NCI-H345 treated with DMSO at 0.1 percent for 48 hours (cell line): ENCODE data around the gene NUB1.

Source experiments
- DNase-seq: peaks from one replicate; lab custom pipeline; 2025; ENCODE audit not compliant: unreplicated experiment; lab: John Stamatoyannopoulos, UW

NUB1 gene

DNA sequence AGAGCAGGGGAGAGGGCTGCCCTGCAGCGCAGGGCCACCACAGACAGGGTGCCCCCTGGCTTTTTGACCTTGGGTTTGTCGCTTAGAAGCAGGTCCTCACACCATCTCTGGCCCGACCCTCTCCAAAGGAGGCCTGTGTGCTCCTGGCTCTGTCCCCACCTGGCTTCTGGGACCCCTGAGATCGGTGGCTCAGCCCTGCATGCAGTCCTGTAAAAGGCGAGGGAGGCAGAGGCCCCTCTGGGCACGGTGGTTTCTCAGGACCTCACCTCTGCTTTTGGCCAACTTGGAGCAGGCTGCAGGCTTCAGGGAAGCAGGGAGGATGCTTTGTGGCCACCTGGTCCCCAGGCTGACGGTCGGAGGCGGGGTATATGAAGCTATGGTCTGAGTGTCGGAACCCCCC, 46.8 kb downstream of the NUB1 start:
- DNase-seq, result no peak

DNA sequence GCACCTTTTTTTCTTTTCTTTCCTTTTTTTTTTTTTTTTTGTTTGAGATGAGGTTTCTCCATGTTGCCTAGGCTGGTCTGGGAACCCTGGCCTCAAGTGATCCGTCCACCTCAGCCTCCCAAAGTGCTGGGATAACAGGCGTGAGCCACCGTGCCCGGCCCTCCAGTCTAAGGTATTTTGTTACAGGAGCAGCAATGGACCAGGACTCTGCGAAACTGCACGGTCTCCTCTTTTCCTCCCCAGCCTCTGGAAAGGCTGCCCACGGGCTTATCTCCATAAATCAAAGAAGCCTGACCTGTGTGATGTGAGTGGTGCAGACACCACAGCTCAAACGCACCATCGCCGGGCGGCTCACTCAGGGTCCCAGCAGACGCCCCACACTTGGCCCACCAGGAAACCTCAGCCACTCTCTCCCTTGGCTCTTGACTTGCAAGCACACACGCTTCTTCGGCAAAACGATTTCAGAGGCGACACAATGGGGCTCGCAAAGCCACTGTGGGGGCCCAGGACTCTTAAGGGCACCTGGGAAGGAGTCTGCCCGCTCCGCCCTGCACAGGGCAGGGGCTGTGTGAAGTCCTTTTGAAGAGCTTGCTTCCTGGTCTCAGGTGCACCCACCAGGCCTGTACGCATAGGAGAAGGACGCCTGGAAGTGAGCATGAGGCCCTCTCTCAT, 47.6 kb downstream of the NUB1 start:
- no peak for DNase-seq

DNA sequence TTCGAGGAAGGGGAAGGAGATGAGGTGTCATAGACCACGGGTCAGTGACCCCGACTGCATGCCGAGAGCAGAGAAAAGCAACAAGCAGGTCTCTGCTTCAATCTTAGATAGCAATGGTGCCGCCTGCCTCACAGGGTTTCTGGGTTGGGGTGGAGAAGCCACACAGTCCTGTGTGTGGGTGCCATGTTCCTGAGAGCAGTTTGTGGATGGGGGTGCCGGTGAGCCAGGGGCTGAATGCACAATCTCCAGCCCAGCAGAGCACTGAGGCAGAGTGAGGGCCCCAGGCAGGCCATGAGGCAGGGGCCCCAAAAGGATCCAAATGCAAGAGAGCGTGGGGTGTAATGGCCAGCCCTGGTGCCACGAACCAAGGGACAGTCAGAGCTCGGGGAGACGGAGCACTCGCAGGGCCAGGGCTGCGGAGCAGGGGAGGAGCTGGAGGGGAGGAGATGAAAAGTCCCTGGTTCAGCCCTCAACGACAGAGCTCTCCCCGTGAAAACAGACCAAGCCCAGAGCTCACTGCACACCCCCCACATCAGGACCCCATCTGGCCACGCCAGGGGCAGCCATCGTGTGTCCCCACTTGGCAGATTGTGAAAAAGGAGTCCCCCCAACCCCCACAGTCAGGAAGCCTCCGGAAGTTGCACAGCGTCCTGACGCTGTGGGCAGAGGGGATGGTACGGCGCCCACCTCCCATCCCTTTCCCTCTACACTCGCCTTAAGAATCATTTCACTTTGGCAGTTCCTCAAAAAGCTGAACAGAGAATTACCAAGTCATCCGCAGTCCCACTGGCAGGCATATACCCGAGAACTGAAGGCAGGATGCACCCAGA, 48.4 kb downstream of the NUB1 start:
- DNase-seq, result no peak

DNA sequence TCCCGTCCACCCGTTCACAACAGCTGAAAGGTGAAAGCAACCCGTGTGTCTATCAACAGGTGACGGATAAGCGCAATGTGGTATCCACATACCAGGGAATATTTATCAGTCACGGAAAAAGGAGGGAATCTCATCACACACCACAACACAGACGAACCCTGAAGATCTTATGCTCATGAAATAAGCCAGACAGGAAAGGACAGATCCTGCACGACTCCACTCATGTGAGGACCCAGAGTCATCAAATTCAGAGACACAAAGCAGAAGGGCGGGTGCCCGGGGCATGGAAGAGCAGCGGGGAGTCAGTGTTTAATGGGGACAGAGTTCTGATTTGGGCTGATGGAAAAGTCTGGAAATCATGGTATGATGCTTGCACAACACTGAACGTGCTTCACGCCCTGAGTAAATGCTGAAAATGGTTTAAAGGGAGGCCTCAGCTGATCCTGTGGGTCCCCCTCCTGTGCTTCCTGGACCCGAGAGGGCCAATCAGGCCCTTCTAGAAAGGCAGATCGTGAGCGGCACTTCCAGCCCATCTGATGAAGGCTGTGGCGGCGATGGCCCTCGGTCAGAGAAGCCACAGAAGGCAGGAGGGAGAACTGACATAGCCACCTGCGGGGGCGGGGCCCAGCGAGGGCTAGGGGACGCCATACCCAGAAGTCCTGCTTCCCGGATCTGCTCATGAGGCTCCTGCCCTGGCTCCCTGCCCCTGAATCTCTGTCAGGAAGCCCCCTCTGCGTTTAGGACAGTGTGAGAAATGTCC, 49.2 kb downstream of the NUB1 start:
- no peak for DNase-seq

DNA sequence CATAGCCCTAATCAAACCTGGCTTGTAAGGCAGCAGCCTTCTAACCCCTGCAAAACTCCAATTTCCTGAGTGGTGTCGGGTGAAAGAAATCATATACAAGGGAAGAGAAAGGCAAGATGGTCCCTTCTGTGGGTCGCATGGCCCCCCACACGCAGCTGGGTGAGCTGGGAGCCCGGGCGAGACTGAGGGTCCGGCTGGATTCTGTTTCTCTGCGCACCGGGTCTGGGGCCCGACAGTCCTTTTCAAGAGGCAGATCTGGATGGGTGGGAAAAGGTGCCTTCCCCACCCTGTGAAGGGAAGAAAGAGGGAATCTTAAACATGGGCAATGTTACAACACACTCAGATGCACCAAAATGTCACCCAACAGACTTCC, 49.7 kb downstream of the NUB1 start:
- no peak for DNase-seq

DNA sequence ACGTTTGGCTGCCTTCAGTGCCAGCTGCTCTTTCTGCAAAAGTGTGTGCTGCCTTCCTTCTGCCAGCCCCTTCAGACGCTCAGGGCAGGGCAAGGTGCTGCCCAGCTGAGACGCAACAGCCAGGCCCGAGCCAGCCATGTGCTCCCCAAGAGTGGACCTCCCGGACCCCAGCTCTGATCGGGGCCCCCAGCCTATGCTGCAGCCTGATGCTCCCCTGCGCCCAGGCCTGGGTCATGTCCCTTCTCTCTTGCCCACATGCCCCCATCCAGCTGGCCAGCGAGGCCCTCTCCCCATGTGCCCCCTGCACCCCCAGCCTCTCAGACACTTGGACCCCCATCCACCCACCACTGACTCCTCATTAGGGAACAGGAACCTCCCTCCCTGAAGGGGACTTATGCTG, 50.4 kb downstream of the NUB1 start:
- no peak for DNase-seq

DNA sequence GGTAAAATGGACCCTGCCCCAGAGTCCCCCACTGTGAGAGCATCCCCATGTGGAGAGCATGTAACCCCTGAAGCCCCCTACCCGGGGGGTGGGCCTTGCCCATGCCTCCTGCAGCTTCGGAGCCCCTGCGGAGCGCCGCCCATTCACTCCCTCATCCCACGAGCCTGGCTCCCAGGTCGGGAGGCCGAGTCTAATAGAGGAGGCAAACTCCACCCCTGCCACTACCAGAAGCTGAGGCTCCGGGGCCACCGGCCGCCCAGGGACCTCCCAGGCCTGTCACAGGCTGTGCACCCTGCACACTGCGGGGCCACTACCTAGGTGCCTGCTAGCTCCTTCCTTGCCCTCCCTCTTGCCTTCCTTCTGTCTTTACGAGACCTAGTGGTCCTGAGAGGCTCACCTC, 50.8 kb downstream of the NUB1 start:
- no peak for DNase-seq

DNA sequence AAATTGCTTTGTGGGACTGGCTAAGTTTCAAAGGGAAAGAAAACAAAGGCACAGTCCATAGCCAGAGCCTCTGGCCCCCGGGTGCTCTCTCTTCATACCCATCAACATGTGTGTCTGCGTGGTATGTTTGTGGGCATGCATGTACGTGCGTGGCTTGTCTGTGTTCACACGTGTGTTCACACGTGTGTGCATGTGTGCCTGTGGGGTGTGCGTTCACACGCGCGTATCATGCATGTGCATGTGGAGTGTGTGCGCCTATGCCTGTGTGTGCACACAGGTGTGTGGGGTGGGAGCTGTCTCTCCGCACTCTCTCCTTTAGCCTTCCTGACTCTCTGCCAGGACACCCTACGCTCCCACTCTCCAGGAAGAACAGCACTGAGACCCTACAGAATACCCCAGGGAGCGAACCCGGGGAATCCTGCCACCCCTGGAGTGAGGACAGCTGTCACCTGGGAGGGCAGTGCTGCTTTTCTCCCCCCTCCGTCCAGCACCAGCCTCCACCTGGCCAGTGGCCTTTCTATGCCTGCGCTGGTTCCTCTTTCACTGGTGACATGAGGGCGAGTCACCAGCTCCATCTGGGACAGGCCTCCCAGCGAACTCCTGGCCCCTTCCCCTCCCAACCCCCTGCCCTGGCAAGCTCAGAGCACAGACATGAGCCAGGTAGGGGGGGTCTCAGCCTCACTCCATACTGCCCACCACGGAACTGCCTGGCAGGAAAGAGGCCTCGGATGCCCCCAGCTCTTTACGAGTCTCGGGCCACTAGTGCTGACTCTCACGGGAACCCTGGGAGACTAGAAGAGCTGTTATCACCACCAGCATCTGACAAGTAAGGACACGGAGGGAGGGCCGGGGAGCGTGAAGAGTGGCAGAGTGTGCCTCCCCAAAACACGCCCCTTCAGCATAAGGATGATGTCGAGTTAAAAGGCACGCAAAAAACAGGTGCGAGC, 51.7 kb downstream of the NUB1 start:
- no peak for DNase-seq

DNA sequence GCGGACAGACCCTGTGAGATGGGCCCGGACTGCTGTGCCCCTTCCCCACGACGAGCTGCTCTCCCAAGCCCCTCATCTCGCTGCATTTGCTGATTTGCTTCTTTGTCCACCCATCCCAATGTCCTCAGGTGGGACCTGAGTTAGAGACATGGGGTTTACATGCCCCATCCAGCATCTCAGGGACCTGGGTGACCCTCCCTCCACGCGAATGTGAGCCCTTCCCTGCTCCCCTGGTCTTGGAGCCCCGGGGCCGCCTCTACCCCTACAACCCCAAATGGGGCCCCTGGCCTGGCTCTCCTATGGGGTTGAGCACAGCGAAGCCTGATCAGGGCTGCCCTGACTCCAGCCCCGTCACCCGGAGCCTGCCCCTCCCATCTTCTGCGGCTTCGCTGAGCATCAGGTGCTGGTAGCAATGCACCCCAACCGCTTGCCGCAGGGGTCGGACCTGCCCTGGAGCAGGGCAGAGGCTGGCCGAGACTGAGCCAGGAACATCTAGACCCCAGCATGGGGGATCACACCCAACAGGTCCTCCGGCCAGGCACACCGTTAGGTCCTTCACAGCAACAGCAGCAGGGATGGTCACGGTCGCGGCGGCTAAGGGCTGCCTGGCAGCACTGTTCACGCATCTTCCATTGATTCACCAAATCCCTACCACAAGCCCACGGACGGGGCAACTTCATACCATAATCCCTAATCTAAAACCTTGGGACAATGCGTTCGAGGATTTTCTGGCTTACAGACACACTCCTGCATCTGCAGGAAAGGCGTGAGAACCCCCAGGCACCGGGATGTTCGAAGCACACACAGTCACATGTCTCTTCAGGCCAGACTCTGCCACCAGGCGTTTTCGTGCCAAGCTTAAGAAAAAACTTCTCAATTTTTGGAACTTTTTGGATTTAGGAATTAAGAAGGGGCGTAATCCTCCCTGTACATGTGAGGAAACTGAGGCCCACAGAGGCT, 52.7 kb downstream of the NUB1 start:
- DNase-seq, result no peak

DNA sequence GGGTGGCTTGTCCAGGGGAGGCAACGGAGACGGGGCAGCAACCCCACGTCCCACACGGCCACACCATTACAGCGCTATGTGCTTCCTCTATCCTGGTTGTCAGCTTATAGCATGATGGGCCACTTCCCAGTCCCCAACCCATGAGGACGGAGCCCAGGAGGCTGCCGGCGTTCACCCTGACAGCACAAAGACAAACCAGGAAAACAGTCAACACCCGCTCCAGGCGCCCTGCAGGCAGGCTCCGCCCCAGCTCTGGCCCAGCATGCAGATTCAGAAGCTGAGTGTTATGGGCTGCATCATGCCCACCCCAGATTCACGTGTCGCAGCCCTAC, 53.4 kb downstream of the NUB1 start:
- no peak for DNase-seq

DNA sequence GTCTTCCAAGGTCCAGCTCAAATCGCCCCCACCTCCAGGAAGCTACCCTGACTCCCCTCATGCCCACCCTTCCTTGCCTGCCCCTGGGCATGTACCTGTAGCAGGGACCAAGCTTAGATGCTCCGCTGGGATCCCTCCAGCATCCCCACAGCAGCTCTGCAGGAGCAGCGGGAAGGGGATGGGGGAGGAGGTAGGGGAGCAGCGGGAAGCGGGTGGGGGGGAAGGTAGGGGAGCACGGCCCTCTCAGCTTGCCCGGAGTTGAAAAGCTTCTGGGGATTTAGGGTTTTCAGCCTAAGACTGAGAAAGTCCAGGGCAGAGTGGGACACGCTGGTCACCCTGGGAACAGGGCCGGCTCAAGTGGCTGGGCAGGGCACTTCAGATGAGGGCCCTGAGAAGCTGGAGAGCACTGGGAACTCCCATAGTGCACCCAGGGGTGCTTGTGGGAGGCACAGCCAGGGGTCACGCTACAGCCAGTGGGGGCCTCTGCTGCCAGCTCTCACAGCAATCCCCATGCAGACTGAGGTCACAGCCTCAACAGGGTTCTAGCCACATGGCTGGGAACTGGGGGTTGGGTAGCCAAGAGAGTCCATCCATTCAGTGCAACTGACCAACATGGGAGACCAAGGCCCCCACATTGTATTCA, 54.8 kb downstream of the NUB1 start:
- no peak for DNase-seq

DNA sequence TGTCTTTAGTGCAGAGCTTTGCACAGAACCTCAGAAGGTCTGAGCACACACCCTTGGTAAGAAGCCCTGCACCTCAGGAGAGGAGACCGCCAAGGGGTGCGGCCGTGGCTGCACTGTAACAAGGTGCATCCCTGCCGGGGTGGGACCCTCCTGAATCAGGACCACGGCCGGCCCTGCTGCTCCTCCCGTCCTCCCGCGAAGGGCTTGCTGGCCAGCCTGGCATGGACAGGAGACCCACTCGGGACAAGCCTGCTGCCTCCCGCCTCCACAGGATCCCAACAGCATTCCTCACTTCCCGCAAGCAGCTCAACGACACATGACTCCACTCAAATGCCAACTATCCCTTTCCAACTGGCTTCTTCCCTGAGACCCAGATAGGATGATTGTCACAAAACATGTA, 55.4 kb downstream of the NUB1 start:
- no peak for DNase-seq

DNA sequence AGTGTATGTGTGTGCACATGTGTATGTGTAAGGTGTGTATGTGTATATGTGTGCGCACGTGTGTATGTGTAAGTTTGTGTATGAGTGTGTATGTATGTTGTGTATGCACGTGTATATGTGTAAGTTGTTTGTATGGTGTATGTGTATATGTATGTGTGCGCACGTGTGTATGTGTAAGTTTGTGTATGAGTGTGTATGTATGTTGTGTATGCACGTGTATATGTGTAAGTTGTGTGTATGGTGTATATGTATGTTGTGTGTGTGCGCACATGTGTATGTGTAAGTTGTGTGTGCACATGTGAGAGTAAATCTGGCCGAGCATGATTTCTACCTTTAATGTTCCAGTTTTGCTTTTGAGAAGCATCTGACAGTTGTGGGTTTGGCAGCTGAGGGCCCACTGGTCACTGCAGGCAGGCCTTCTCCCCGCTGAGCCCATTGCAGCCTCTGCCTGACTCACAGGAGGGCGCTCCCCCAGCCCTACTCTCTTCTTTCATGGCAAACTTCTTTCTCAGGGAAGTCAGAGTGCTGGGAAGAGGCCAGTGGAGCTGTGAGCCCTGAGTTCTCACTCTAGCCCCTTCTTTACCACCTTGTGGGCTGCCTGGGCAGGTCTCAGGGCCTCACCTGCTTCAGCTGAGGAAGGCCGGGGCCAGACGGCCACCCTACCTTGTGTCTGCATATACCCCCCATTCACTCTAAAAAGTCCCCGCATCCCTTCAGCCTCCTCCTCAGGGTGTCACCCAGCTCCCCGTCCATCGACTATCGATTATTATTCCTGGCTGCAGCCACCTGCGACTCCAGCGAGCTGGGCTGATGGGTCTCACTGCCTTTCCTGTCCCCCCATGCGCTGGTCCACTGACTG, 57.1 kb downstream of the NUB1 start:
- no peak for DNase-seq

DNA sequence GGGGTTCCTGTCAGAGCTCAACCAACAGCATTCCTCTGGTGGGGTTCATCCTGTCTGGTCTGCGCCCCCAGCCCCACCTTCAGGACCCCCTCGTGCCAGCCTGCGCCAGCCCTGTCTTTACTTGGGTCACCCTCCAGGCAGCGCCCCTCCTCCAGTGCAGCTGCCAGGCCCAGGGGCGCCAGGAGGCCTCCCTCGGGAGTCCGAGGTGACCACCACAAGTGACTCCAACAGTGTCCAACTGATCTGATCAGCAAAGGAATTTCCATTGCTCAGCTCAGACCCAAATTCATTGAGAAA, 57.6 kb downstream of the NUB1 start:
- no peak for DNase-seq

DNA sequence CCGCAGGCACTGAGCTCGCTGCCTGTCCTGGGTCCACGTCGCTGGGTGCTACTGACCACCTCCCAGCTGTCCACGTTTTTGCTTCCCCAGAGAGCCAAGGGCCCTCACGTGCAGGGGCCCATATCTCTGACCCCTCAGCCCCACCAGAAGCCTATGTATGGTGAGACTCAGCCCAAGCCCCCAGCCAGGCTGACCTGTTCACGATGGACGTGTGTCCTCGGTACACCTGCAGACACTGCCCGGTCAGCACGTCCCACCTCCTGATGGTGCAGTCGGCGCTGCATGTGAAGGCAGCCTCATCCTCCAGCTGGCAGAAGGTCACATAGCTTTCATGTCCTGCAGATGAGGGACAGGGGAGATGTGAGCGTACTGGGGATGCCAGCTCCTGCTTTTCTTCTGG, 58.3 kb downstream of the NUB1 start:
- DNase-seq, result no peak

DNA sequence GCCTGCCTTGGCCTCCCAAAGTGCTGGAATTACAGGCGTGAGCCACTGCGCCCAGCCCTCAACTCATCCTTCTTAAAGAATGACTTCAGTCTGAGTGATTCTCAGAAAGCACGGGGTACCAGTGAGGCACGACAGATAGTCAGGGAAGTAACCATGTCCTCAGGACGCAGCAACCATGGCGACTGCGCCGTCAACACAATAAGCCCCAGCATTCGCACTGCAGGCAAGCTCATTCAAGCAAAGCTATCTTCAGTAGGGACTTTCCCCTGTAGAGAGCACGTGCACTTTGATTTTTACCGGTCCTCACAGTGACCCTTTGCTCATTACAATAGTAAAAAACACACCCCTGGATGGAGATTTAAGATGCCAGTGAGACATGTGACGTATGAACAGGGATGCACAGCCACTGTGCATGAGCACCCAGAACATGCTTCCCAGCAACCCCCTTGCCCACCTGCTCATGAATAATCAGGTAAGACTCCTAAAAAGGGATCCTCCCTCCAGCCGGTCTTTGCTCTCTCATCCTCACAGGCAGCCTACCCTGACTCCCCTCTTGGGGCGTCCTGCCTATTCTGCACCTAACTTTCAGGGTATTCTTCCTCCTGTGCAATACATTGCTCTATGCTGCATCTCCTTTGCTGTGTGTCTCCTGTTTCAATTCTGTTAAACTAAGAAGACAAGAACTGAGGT, 59.2 kb downstream of the NUB1 start:
- DNase-seq, result no peak

DNA sequence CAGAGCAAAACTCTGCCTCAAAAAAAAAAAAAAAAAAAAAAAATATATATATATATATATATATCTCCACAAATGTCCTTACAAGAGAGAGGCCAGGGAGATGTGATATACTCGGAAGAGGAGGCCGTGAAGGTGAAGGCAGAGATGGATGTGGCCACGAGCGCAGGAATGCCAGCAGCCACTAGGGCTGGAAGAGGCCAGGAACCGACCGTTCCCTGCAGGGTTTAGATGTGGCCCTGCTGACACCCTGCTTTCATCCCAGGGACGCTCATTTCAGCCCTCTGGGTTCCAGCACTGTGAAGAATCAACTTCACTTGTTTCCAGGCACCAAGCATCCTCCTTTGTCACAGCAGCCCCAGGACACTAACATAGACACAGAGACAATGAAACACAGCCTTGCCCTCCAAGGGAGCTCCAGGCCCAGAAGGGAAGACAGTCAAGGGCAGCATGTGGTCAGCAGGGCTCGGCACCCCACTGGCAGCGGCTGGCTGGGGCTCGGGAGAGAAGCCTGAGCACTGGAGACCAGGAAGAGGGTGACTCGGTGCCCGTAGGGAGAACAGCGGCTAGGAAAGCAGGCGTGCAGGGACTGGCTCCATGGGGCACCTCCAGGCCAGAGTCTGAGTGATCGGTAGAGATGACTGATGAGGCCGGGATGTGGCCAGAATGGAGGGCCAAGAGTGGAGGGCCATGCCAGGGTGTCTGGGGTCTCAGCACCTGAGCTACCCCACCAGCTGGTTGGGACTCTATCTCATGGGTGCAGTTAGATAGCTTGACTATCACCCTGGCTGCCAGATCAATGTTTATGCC, 60.6 kb downstream of the NUB1 start:
- DNase-seq, result no peak
